Hepatocyte (in vitro differentiated cells): Measurements from ENCODE around the gene ZSCAN16. TPM values are rescaled to one million over a fixed set of nuclear protein-coding genes. Genes with fewer than 3 reads are reported as not detected.

Source experiments
- DNase-seq: peaks from one replicate; pipeline ENCODE4 v3.0.0-alpha.2; 2016; ENCODE audit warnings: low spot score
- H2AFZ ChIP-seq: fragments of 200-600 bp; sonication (generic); 2 replicates; pipeline ENCODE4 v1.6.0; 2016; ENCODE audit warnings: antibody characterized with exemption, mild to moderate bottlenecking
- H3K27ac ChIP-seq: fragments of 200-600 bp; sonication (generic); 2 replicates; pipeline ENCODE4 v1.5.1; 2016; ENCODE audit warnings: mild to moderate bottlenecking
- H3K27me3 ChIP-seq: fragments of 200-600 bp; sonication (generic); 2 replicates; pipeline ENCODE4 v1.6.1; 2016
- H3K36me3 ChIP-seq: fragments of 200-600 bp; sonication (generic); replicated peaks from 2 replicates; pipeline ENCODE4 v1.5.1; 2016; ENCODE audit warnings: low read depth; ENCODE audit not compliant: insufficient read depth
- H3K4me1 ChIP-seq: fragments of 200-600 bp; sonication (generic); 2 replicates; pipeline ENCODE4 v1.5.1; 2016; ENCODE audit warnings: mild to moderate bottlenecking, moderate library complexity; ENCODE audit not compliant: insufficient read depth
- H3K4me2 ChIP-seq: fragments of 200-600 bp; sonication (generic); 2 replicates; pipeline ENCODE4 v1.6.0; 2016
- H3K4me3 ChIP-seq: fragments of 200-600 bp; sonication (generic); 2 replicates; pipeline ENCODE4 v1.5.1; 2016; ENCODE audit warnings: mild to moderate bottlenecking
- H3K79me2 ChIP-seq: fragments of 200-600 bp; sonication (generic); 2 replicates; pipeline ENCODE4 v1.6.0; 2017; ENCODE audit warnings: mild to moderate bottlenecking
- H3K9me2 ChIP-seq: fragments of 200-600 bp; sonication (generic); replicated peaks from 2 replicates; pipeline ENCODE4 v1.6.0; 2017; ENCODE audit warnings: mild to moderate bottlenecking; ENCODE audit not compliant: insufficient read depth
- H3K9me3 ChIP-seq: fragments of 200-600 bp; sonication (generic); 2 replicates; pipeline ENCODE4 v1.5.1; 2016; ENCODE audit warnings: low read depth, mild to moderate bottlenecking
- H4K20me1 ChIP-seq: fragments of 200-600 bp; sonication (generic); 2 replicates; pipeline ENCODE4 v1.6.0; 2016; ENCODE audit warnings: mild to moderate bottlenecking; ENCODE audit not compliant: insufficient read depth, poor library complexity, severe bottlenecking
- EZH2 ChIP-seq: fragments of 200-600 bp; sonication (generic); IDR thresholded peaks from 2 replicates; pipeline ENCODE4 v1.6.1; 2016; ENCODE audit warnings: antibody characterized with exemption, mild to moderate bottlenecking, borderline replicate concordance
- EZH2phosphoT487 ChIP-seq: fragments of 200-600 bp; sonication (generic); IDR thresholded peaks from one replicate; pipeline ENCODE4 v1.6.1; 2018; ENCODE audit warnings: antibody characterized with exemption, mild to moderate bottlenecking, low read depth, moderate library complexity; ENCODE audit not compliant: unreplicated experiment, severe bottlenecking
- WGBS: methylation state at CpG from one replicate; pipeline ENCODE4 v1.1.6; 2016; ENCODE audit warnings: low lambda C conversion rate; ENCODE audit errors: missing lambda C conversion rate; 5-methylcytosine and 5-hydroxymethylcytosine counted together
- polyA plus RNA-seq: library from polyadenylated mRNA; unstranded; fragments of >200 nt; fragmentation: Nextera tagmentation; extraction: Ambion mirVana; gene quantifications from 2 replicates; pipeline ENCODE4 v1.2.1, GENCODE V29; 2016
- total RNA-seq: library from RNA; depleted of rRNA; stranded (reverse); fragments of >200 nt; gene quantifications from 2 replicates; pipeline ENCODE4 v1.2.3, GENCODE V29; 2014
- TF ChIP-seq, protein P1 (sequence below): fragments of 200-600 bp; sonication (generic); IDR thresholded peaks from 2 replicates; pipeline ENCODE4 v1.5.1; 2016; ENCODE audit warnings: antibody characterized with exemption, mild to moderate bottlenecking; ENCODE audit not compliant: poor library complexity

The ZSCAN16 gene
- total and polyA plus RNA-seq, 2 experiments from 2014 or later, result 4.3 to 6.7 TPM

DNA sequence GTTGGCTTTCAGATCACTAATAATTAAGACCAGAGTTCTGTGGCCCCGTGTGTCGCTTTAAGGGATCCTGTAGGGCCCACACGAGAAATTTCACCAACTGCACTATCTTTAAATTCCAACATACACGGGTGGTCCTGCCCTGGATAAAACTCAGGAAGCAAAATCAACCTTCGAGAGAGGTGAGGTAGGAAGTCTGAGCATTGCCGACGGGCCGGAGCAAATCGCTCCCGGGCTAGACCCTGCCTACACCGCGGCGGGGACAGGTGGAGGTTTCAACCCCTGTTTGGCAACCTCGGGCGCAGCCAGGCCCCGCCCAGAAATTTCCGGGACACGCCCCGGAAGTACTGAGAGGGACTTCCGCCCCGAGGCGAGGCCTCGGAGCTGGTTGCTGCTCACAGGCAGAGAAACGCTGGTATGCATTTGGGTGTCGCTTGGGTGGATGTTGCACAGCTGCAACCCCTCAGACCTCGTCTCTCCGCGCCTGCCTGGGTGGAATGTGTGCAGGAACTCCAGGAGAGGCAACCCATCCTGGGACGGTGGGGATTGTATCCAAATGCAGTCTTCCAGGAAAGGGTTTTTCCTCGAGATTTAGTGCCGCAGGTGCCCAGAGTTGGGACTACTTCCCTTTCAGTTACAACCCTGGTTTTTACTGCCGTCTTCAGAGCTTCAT is 37.1 kb downstream of the ZSCAN16 start:
- Histone ChIP-seq H3K9me2 (no peaks in the 10 kb centered on the region), H4K20me1 (no peaks in the 10 kb centered on the region), H3K4me3 (peak overlapping the region; percentile 44), H3K4me2 (peak overlapping the region; percentile 78), H3K9me3 (no peaks in the 10 kb centered on the region), H3K79me2 (no peaks in the 10 kb centered on the region), H3K4me1 (peaks cover 7% of the 10 kb centered on the region), H2AFZ (peak overlapping the region; percentile 91), H3K27me3 (no peaks in the 10 kb centered on the region), H3K36me3 (peaks cover 4% of the 10 kb centered on the region), H3K27ac (peak overlapping the region; percentile 39)
- DNase-seq, result peak; percentile 82
- 20% methylated on average over 32 of the region's 32 CpGs for WGBS
- TF ChIP-seq, protein P1, sequence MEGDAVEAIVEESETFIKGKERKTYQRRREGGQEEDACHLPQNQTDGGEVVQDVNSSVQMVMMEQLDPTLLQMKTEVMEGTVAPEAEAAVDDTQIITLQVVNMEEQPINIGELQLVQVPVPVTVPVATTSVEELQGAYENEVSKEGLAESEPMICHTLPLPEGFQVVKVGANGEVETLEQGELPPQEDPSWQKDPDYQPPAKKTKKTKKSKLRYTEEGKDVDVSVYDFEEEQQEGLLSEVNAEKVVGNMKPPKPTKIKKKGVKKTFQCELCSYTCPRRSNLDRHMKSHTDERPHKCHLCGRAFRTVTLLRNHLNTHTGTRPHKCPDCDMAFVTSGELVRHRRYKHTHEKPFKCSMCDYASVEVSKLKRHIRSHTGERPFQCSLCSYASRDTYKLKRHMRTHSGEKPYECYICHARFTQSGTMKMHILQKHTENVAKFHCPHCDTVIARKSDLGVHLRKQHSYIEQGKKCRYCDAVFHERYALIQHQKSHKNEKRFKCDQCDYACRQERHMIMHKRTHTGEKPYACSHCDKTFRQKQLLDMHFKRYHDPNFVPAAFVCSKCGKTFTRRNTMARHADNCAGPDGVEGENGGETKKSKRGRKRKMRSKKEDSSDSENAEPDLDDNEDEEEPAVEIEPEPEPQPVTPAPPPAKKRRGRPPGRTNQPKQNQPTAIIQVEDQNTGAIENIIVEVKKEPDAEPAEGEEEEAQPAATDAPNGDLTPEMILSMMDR, result no peak
- TF ChIP-seq EZH2 (no peak), EZH2phosphoT487 (no peak)

DNA sequence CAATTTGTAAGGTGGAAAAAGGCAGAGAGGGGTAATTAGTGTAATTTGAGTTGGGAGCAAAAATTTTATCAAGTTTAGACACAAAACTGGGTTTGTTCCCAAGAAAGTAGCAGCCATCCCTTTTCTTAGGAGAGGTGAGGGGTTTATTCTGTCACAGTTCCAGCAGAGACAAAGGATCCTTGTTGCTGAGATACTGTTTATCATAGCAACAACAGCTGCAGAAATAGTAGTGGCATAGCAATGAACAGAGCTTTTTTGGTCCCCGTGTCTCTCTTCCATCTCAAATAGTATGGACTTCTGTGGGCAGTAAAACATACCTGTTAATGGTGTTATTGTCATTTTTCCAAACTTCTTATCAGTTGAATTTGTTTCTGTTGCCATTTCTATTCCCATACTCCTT is 41.2 kb downstream of the ZSCAN16 start:
- H3K9me3 ChIP-seq, result peaks cover 3% of the 10 kb centered on the region
- H3K79me2 ChIP-seq, result no peaks in the 10 kb centered on the region
- no peak overlapping the region for H3K27ac ChIP-seq
- H3K36me3 ChIP-seq, result no peaks in the 10 kb centered on the region
- no peak overlapping the region for H3K4me3 ChIP-seq
- no peak overlapping the region for H3K4me2 ChIP-seq
- H3K9me2 ChIP-seq, result no peaks in the 10 kb centered on the region
- TF ChIP-seq, protein P1, result no peak
- no peak for TF ChIP-seq EZH2
- no peak for TF ChIP-seq EZH2phosphoT487
- 85% methylated on average over 1 of the region's 1 CpG for WGBS
- H3K27me3 ChIP-seq, result no peaks in the 10 kb centered on the region
- no peaks in the 10 kb centered on the region for H4K20me1 ChIP-seq
- peaks cover 7% of the 10 kb centered on the region for H3K4me1 ChIP-seq
- no peak overlapping the region for H2AFZ ChIP-seq
- no peak for DNase-seq

DNA sequence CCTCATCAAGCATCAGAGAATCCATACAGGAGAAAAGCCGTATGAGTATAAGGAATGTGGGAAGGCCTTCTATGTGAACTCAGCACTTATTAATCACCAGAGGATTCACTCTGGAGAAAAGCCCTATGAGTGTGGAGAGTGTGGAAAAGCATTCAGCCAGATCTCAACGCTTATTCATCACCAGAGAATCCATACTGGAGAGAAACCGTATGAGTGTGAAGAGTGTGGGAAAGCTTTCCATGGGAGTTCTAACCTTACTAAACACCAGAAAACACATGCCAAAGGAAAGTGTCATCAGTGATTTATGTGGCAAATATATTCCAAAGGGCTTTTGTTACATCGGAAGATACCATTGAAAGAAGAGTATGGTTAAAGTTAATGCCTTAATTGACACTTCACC is 42.7 kb downstream of the ZSCAN16 start:
- Histone ChIP-seq H3K27ac (no peak overlapping the region), H3K4me1 (peaks cover 2% of the 10 kb centered on the region), H3K36me3 (no peaks in the 10 kb centered on the region), H3K4me2 (no peak overlapping the region), H3K9me3 (peaks cover 3% of the 10 kb centered on the region), H3K4me3 (no peak overlapping the region), H3K27me3 (no peaks in the 10 kb centered on the region), H2AFZ (no peak overlapping the region), H3K9me2 (no peaks in the 10 kb centered on the region), H3K79me2 (no peaks in the 10 kb centered on the region), H4K20me1 (no peaks in the 10 kb centered on the region)
- DNase-seq, result no peak
- WGBS, result 81% methylated on average over 4 of the region's 4 CpGs
- TF ChIP-seq EZH2 (no peak), EZH2phosphoT487 (no peak)
- TF ChIP-seq, protein P1, result no peak
